Measurements from ENCODE around the gene YTHDF1. TPM values are rescaled to one million over a fixed set of nuclear protein-coding genes. Genes with fewer than 3 reads are reported as not detected.

The YTHDF1 gene
- total RNA-seq, 1 experiment from 2014 or later = 21.1 TPM

- no peak for DNase-seq (ENCODE audit: extremely low read depth, low read depth)
Measured at GRCh38 chr20:63214514-63214913, 1.4 kb downstream of the YTHDF1 start.

- DNase-seq (ENCODE audit: extremely low read depth, low read depth) = no peak
Measured at GRCh38 chr20:63212792-63213191, 3.1 kb downstream of the YTHDF1 start.

- DNase-seq (ENCODE audit: extremely low read depth, low read depth) = no peak
Measured at GRCh38 chr20:63212393-63212730, 3.6 kb downstream of the YTHDF1 start.

- DNase-seq (ENCODE audit: extremely low read depth, low read depth) = no peak
Measured at GRCh38 chr20:63210011-63210605, 5.8 kb downstream of the YTHDF1 start.

- no peak for DNase-seq (ENCODE audit: extremely low read depth, low read depth)
Measured at GRCh38 chr20:63208346-63208909, 7.5 kb downstream of the YTHDF1 start.

- DNase-seq (ENCODE audit: extremely low read depth, low read depth) = no peak
Measured at GRCh38 chr20:63206878-63207277, 9.1 kb downstream of the YTHDF1 start.

- no peak for DNase-seq (ENCODE audit: extremely low read depth, low read depth)
Measured at GRCh38 chr20:63205896-63206295, 10.0 kb downstream of the YTHDF1 start.

GRCh38 chr20:63204362-63204761 is 11.6 kb downstream of the YTHDF1 start:
- DNase-seq (ENCODE audit: extremely low read depth, low read depth) = no peak

- DNase-seq (ENCODE audit: extremely low read depth, low read depth) = no peak
Measured at GRCh38 chr20:63202811-63203526, 13.0 kb downstream of the YTHDF1 start.

GRCh38 chr20:63202021-63202420 is 13.9 kb downstream of the YTHDF1 start:
- DNase-seq (ENCODE audit: extremely low read depth, low read depth) = no peak

- no peak for DNase-seq (ENCODE audit: extremely low read depth, low read depth)
Measured at GRCh38 chr20:63198606-63199005, 17.3 kb downstream of the YTHDF1 start.

GRCh38 chr20:63196768-63197470 is 19.0 kb downstream of the YTHDF1 start:
- DNase-seq (ENCODE audit: extremely low read depth, low read depth) = no peak

- no peak for DNase-seq (ENCODE audit: extremely low read depth, low read depth)
Measured at GRCh38 chr20:63194797-63195173, 21.1 kb downstream of the YTHDF1 start.

- DNase-seq (ENCODE audit: extremely low read depth, low read depth) = no peak
Measured at GRCh38 chr20:63194007-63194796, 21.7 kb downstream of the YTHDF1 start.

GRCh38 chr20:63192721-63193120 is 23.2 kb downstream of the YTHDF1 start:
- no peak for DNase-seq (ENCODE audit: extremely low read depth, low read depth)

- no peak for DNase-seq (ENCODE audit: extremely low read depth, low read depth)
Measured at GRCh38 chr20:63191400-63191799, 24.5 kb downstream of the YTHDF1 start.

GRCh38 chr20:63190828-63191227 is 25.1 kb downstream of the YTHDF1 start:
- DNase-seq (ENCODE audit: extremely low read depth, low read depth) = no peak

- no peak for DNase-seq (ENCODE audit: extremely low read depth, low read depth)
Measured at GRCh38 chr20:63189846-63190559, 25.9 kb downstream of the YTHDF1 start.

GRCh38 chr20:63189322-63189642 is 26.6 kb downstream of the YTHDF1 start:
- DNase-seq (ENCODE audit: extremely low read depth, low read depth) = no peak

GRCh38 chr20:63188641-63189321 is 27.1 kb downstream of the YTHDF1 start:
- no peak for DNase-seq (ENCODE audit: extremely low read depth, low read depth)
